SK-N-SH treated with all-trans-retinoic acid at 6 μM for 48 hours (cell line): ENCODE results near the gene PARP14.
A peak's percentile ranks its signal among the peaks of the same experiment; 100 is the strongest.

Source experiments
- ATAC-seq: fragments of 200-7000 bp; cut with Tn5 transposase; 3 replicates; pipeline ENCODE4 v1.9.1; 2020; ENCODE audit warnings: mild to moderate bottlenecking, moderate library complexity
- BACH2 ChIP-seq: fragments of 250-450 bp; sonication (Bioruptor Pico); IDR thresholded peaks from 2 replicates; pipeline ENCODE4 v1.9.0; 2021; ENCODE audit warnings: mild to moderate bottlenecking, borderline replicate concordance
- CSDC2 ChIP-seq: fragments of 250-450 bp; sonication (Bioruptor Pico); IDR thresholded peaks from 2 replicates; pipeline ENCODE4 v1.5.0; 2020; ENCODE audit warnings: mild to moderate bottlenecking, moderate library complexity
- ESRRG ChIP-seq: fragments of 250-450 bp; sonication (Bioruptor Pico); IDR thresholded peaks from 2 replicates; pipeline ENCODE4 v1.6.1; 2021; ENCODE audit warnings: mild to moderate bottlenecking
- GLIS3 ChIP-seq: fragments of 250-450 bp; sonication (Bioruptor Pico); IDR thresholded peaks from 2 replicates; pipeline ENCODE4 v1.5.0; 2020; ENCODE audit warnings: mild to moderate bottlenecking, moderate library complexity
- ISL1 ChIP-seq: fragments of 250-450 bp; sonication (Bioruptor Pico); IDR thresholded peaks from 2 replicates; pipeline ENCODE4 v2.1.2; 2022; ENCODE audit warnings: mild to moderate bottlenecking, moderate library complexity
- PPARA ChIP-seq: fragments of 250-450 bp; sonication (Bioruptor Pico); IDR thresholded peaks from 2 replicates; pipeline ENCODE4 v1.5.0; 2020; ENCODE audit warnings: mild to moderate bottlenecking, borderline replicate concordance
- RARB ChIP-seq: fragments of 250-450 bp; sonication (Bioruptor Pico); IDR thresholded peaks from 2 replicates; pipeline ENCODE4 v1.8.0; 2021; ENCODE audit warnings: mild to moderate bottlenecking, moderate library complexity
- SNAI2 ChIP-seq: fragments of 250-450 bp; sonication (Bioruptor Pico); IDR thresholded peaks from 2 replicates; pipeline ENCODE4 v1.5.0; 2020; ENCODE audit warnings: mild to moderate bottlenecking, moderate library complexity
- TCF4 ChIP-seq: fragments of 250-450 bp; sonication (Bioruptor Pico); IDR thresholded peaks from 2 replicates; pipeline ENCODE4 v1.8.0; 2021; ENCODE audit warnings: mild to moderate bottlenecking, moderate library complexity, borderline replicate concordance
- TOX ChIP-seq: fragments of 250-450 bp; sonication (Bioruptor Pico); IDR thresholded peaks from 2 replicates; pipeline ENCODE4 v1.8.0; 2021; ENCODE audit warnings: mild to moderate bottlenecking, moderate library complexity, borderline replicate concordance
- ZC3H10 ChIP-seq: fragments of 250-450 bp; sonication (Bioruptor Pico); IDR thresholded peaks from 2 replicates; pipeline ENCODE4 v1.5.1; 2021; ENCODE audit warnings: mild to moderate bottlenecking, moderate library complexity
- ZFP3 ChIP-seq: fragments of 250-450 bp; sonication (Bioruptor Pico); IDR thresholded peaks from 2 replicates; pipeline ENCODE4 v1.5.0; 2020; ENCODE audit warnings: mild to moderate bottlenecking, moderate library complexity
- ZFP30 ChIP-seq: fragments of 450-650 bp; formaldehyde crosslinking; IDR thresholded peaks from 2 replicates; pipeline ENCODE4 v1.5.0; 2022; ENCODE audit warnings: mild to moderate bottlenecking, moderate library complexity
- ZNF565 ChIP-seq: fragments of 450-650 bp; formaldehyde crosslinking; conservative IDR thresholded peaks from 2 replicates; pipeline ENCODE4 v1.5.0; 2020; ENCODE audit warnings: low read depth, mild to moderate bottlenecking, moderate library complexity
- ZNF70 ChIP-seq: fragments of 450-650 bp; formaldehyde crosslinking; IDR thresholded peaks from 2 replicates; pipeline ENCODE4 v1.5.0; 2020; ENCODE audit warnings: mild to moderate bottlenecking, moderate library complexity
- ZNF8 ChIP-seq: fragments of 450-650 bp; formaldehyde crosslinking; IDR thresholded peaks from 2 replicates; pipeline ENCODE4 v1.5.0; 2020; ENCODE audit warnings: mild to moderate bottlenecking, moderate library complexity
- TF ChIP-seq, protein P1 (sequence below): fragments of 250-450 bp; sonication (Bioruptor Pico); IDR thresholded peaks from 2 replicates; pipeline ENCODE4 v1.5.0; 2020; ENCODE audit warnings: mild to moderate bottlenecking, moderate library complexity
- TF ChIP-seq, protein P2 (sequence below): fragments of 250-450 bp; sonication (Bioruptor Pico); IDR thresholded peaks from 2 replicates; pipeline ENCODE4 v1.5.1; 2020; ENCODE audit warnings: low read depth, mild to moderate bottlenecking, moderate library complexity
- TF ChIP-seq, protein P3 (sequence below): fragments of 250-450 bp; sonication (Bioruptor Pico); IDR thresholded peaks from 2 replicates; pipeline ENCODE4 v1.5.1; 2021; ENCODE audit warnings: mild to moderate bottlenecking, moderate library complexity
- TF ChIP-seq, protein P4 (sequence below): fragments of 250-450 bp; sonication (Bioruptor Pico); IDR thresholded peaks from 2 replicates; pipeline ENCODE4 v1.8.0; 2020; ENCODE audit warnings: mild to moderate bottlenecking, moderate library complexity, borderline replicate concordance

The PARP14 gene

DNA sequence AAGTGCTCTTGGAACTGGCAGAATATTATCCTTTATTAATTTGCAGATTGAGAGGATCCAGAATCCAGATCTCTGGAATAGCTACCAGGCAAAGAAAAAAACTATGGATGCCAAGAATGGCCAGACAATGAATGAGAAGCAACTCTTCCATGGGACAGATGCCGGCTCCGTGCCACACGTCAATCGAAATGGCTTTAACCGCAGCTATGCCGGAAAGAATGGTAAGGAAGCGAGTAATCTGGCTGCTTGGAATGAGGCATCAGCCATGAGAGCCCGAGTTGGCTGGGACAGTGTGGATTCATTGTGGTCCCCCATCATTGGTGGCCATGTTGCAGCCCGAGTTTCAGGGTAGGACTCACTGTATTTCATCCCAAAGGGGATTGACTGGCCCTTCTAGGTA is 47.1 kb downstream of the PARP14 start:
- ATAC-seq, result peak; percentile 73
- TF ChIP-seq SNAI2 (CRISPR knock-in tag), result no peak
- TF ChIP-seq, protein P1, sequence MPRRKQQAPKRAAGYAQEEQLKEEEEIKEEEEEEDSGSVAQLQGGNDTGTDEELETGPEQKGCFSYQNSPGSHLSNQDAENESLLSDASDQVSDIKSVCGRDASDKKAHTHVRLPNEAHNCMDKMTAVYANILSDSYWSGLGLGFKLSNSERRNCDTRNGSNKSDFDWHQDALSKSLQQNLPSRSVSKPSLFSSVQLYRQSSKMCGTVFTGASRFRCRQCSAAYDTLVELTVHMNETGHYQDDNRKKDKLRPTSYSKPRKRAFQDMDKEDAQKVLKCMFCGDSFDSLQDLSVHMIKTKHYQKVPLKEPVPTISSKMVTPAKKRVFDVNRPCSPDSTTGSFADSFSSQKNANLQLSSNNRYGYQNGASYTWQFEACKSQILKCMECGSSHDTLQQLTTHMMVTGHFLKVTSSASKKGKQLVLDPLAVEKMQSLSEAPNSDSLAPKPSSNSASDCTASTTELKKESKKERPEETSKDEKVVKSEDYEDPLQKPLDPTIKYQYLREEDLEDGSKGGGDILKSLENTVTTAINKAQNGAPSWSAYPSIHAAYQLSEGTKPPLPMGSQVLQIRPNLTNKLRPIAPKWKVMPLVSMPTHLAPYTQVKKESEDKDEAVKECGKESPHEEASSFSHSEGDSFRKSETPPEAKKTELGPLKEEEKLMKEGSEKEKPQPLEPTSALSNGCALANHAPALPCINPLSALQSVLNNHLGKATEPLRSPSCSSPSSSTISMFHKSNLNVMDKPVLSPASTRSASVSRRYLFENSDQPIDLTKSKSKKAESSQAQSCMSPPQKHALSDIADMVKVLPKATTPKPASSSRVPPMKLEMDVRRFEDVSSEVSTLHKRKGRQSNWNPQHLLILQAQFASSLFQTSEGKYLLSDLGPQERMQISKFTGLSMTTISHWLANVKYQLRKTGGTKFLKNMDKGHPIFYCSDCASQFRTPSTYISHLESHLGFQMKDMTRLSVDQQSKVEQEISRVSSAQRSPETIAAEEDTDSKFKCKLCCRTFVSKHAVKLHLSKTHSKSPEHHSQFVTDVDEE (CRISPR knock-in tag), result no peak
- no peak for TF ChIP-seq TOX (CRISPR knock-in tag)
- no peak for TF ChIP-seq ISL1 (CRISPR knock-in tag)
- no peak for TF ChIP-seq ZNF8
- no peak for TF ChIP-seq PPARA (CRISPR knock-in tag)
- no peak for TF ChIP-seq TCF4 (CRISPR knock-in tag)
- TF ChIP-seq ESRRG (CRISPR knock-in tag), result no peak
- no peak for TF ChIP-seq RARB (CRISPR knock-in tag)
- TF ChIP-seq BACH2, result no peak
- TF ChIP-seq, protein P2, sequence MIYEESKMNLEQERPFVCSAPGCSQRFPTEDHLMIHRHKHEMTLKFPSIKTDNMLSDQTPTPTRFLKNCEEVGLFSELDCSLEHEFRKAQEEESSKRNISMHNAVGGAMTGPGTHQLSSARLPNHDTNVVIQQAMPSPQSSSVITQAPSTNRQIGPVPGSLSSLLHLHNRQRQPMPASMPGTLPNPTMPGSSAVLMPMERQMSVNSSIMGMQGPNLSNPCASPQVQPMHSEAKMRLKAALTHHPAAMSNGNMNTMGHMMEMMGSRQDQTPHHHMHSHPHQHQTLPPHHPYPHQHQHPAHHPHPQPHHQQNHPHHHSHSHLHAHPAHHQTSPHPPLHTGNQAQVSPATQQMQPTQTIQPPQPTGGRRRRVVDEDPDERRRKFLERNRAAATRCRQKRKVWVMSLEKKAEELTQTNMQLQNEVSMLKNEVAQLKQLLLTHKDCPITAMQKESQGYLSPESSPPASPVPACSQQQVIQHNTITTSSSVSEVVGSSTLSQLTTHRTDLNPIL, result no peak
- TF ChIP-seq ZNF70 (CRISPR knock-in tag), result no peak
- TF ChIP-seq ZNF565, result no peak
- TF ChIP-seq GLIS3 (CRISPR knock-in tag), result no peak
- TF ChIP-seq CSDC2, result no peak
- TF ChIP-seq, protein P3, sequence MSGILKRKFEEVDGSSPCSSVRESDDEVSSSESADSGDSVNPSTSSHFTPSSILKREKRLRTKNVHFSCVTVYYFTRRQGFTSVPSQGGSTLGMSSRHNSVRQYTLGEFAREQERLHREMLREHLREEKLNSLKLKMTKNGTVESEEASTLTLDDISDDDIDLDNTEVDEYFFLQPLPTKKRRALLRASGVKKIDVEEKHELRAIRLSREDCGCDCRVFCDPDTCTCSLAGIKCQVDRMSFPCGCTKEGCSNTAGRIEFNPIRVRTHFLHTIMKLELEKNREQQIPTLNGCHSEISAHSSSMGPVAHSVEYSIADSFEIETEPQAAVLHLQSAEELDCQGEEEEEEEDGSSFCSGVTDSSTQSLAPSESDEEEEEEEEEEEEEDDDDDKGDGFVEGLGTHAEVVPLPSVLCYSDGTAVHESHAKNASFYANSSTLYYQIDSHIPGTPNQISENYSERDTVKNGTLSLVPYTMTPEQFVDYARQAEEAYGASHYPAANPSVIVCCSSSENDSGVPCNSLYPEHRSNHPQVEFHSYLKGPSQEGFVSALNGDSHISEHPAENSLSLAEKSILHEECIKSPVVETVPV, result no peak
- no peak for TF ChIP-seq ZFP30

DNA sequence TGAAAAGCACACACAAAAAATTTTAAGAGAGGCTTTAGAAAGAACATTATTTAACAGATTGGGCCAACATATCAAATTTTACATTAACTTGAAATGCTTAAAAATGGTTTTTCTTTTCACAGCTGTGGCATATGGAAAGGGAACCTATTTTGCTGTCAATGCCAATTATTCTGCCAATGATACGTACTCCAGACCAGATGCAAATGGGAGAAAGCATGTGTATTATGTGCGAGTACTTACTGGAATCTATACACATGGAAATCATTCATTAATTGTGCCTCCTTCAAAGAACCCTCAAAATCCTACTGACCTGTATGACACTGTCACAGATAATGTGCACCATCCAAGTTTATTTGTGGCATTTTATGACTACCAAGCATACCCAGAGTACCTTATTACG is 47.5 kb downstream of the PARP14 start:
- peak; percentile 67 for ATAC-seq
- TF ChIP-seq, protein P2, result no peak
- TF ChIP-seq, protein P1 (CRISPR knock-in tag), result no peak
- TF ChIP-seq TCF4 (CRISPR knock-in tag), result no peak

DNA sequence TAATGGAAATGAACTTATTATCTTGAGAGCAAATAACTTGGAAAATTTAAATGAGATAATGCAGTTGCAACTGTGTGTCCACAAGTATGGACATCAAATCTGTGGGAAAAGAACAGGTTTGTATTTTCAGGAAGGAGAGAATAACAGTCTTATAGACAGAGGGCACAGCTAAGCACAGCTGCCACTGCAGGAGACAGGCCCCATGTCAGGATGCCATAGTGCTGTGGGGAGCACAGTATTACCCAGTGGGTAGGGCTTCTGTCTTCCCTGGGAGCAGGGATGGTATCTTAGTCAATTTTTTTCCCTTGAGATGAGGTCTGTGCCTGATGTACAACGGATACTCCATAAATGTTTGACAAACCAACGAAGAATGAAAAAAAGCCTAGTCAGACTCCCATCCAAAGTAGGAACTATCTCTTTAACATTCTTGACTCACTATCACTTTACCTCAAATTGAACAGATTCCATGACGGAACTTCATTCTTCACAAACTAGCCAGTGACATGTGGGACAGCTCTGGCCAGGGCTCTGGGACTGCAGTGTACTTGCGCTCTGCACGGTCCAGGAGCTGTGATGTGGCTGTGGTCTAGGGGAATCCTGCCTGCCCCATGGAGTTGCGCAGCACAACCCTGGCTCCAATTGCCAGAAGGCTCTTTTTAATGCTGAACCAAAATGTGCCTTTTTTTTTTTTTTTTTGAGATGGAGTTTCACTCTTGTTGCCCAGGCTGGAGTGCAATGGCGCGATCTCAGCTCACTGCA is 48.3 kb downstream of the PARP14 start:
- TF ChIP-seq, protein P4, sequence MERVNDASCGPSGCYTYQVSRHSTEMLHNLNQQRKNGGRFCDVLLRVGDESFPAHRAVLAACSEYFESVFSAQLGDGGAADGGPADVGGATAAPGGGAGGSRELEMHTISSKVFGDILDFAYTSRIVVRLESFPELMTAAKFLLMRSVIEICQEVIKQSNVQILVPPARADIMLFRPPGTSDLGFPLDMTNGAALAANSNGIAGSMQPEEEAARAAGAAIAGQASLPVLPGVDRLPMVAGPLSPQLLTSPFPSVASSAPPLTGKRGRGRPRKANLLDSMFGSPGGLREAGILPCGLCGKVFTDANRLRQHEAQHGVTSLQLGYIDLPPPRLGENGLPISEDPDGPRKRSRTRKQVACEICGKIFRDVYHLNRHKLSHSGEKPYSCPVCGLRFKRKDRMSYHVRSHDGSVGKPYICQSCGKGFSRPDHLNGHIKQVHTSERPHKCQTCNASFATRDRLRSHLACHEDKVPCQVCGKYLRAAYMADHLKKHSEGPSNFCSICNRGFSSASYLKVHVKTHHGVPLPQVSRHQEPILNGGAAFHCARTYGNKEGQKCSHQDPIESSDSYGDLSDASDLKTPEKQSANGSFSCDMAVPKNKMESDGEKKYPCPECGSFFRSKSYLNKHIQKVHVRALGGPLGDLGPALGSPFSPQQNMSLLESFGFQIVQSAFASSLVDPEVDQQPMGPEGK (CRISPR knock-in tag), result no peak
- TF ChIP-seq ZC3H10 (no peak), ESRRG (CRISPR knock-in tag) (no peak), ZNF70 (CRISPR knock-in tag) (no peak), SNAI2 (CRISPR knock-in tag) (no peak), ZFP3 (CRISPR knock-in tag) (no peak), ZNF565 (no peak)
- TF ChIP-seq, protein P1 (CRISPR knock-in tag), result no peak
- ATAC-seq, result peak; percentile 53
